Right atrium auricular region (tissue), 2 donors: ENCODE data around the gene GLMP. TPM values are rescaled to one million over a fixed set of nuclear protein-coding genes. Genes with fewer than 3 reads are reported as not detected.

ENCODE experiments used
- DNase-seq: peaks from one replicate; pipeline ENCODE4 v3.0.0-alpha.2; 2019; ENCODE audit warnings: low spot score
- H3K27ac ChIP-seq, 2 donors: fragments of 200-600 bp; sonication (generic); 1 replicate in 1 of 2; 2 replicates in 1 of 2; pipeline ENCODE4 v1.5.1; 2016 to 2019
- H3K27me3 ChIP-seq, 2 donors: fragments of 200-600 bp; sonication (generic); one replicate each; pipeline versions ENCODE4 v1.5.1 to v1.6.0; 2017 to 2019
- H3K36me3 ChIP-seq: fragments of 200-600 bp; sonication (generic); one replicate; pipeline ENCODE4 v1.5.1; 2016
- H3K4me1 ChIP-seq, 2 donors: fragments of 200-600 bp; sonication (generic); one replicate each; pipeline versions ENCODE4 v1.5.1 to v1.6.0; 2017 to 2019
- H3K4me3 ChIP-seq, 2 donors: fragments of 200-600 bp; sonication (generic); 1 replicate in 1 of 2; 2 replicates in 1 of 2; pipeline ENCODE4 v1.5.1; 2017 to 2019; ENCODE audit warnings: mild to moderate bottlenecking in 1 of 2, moderate library complexity in 1 of 2
- H3K9me3 ChIP-seq, 2 donors: fragments of 200-600 bp; sonication (generic); one replicate each; pipeline ENCODE4 v1.5.1; 2019
- total RNA-seq, 2 donors: library from RNA; depleted of rRNA; stranded (reverse); fragments of >200 nt; gene quantifications; one replicate each; pipeline ENCODE4 v1.1.0, GENCODE V29; 2016
- TF ChIP-seq, protein P1 (sequence below), 2 donors: fragments of 200-600 bp; sonication (generic); IDR thresholded peaks; one replicate each; pipeline ENCODE4 v1.5.1; 2019; ENCODE audit warnings: antibody characterized with exemption in 2 of 2

GLMP gene
- total RNA-seq, 2 donors from 2014 or later: 26.3 to 27.4 TPM

DNA sequence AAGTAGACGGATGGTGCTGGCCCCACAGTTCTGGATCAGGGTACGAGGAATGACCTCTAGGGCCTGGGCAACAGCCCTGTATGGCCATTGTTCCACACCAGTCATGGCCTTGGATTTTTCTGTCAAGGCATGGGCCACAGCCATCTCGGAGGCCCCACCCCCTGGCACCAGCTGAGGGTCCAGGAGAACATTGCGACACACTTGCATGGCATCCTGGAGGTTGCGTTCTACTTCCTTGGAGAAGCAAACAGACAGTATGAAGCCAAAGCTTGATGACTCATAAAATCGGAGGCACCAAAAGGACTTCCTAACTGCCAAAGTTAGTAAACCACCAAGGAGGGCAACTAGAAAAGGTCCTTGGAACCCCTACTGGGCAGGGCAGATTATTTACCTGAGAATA, 15.5 kb upstream of the GLMP start:
- peaks cover 82% of the 10 kb centered on the region for H3K36me3 ChIP-seq
- H3K27ac ChIP-seq: no peak overlapping the region
- H3K4me3 ChIP-seq: no peak overlapping the region
- no peaks in the 10 kb centered on the region for H3K27me3 ChIP-seq
- no peaks in the 10 kb centered on the region for H3K9me3 ChIP-seq
- TF ChIP-seq, protein P1, sequence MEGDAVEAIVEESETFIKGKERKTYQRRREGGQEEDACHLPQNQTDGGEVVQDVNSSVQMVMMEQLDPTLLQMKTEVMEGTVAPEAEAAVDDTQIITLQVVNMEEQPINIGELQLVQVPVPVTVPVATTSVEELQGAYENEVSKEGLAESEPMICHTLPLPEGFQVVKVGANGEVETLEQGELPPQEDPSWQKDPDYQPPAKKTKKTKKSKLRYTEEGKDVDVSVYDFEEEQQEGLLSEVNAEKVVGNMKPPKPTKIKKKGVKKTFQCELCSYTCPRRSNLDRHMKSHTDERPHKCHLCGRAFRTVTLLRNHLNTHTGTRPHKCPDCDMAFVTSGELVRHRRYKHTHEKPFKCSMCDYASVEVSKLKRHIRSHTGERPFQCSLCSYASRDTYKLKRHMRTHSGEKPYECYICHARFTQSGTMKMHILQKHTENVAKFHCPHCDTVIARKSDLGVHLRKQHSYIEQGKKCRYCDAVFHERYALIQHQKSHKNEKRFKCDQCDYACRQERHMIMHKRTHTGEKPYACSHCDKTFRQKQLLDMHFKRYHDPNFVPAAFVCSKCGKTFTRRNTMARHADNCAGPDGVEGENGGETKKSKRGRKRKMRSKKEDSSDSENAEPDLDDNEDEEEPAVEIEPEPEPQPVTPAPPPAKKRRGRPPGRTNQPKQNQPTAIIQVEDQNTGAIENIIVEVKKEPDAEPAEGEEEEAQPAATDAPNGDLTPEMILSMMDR (IDR thresholded peaks at IDR 0.05): no peak
- no peak for DNase-seq
- no peaks in the 10 kb centered on the region for H3K4me1 ChIP-seq

DNA sequence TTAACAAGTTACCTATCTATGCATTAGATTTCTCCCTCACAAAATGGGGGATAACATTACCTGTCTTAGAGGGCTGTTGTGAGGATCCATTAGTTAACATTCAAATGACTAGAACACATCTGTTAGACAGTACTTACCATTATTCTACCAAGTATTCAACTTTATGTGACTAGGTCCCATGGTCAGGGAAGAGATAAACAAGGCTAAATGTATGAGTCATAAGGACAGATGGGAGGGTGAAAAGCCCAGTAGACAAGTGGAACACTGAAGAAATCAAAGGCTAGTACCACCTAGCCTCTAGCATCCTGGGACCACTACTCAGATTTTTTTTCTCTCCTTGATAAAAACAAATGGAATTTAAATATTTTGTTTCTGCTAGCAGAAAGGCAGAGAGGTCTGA, 12.6 kb upstream of the GLMP start:
- no peaks in the 10 kb centered on the region for H3K4me1 ChIP-seq
- no peak overlapping the region for H3K27ac ChIP-seq
- no peak for DNase-seq
- H3K9me3 ChIP-seq: no peaks in the 10 kb centered on the region
- no peaks in the 10 kb centered on the region for H3K27me3 ChIP-seq
- H3K36me3 ChIP-seq: peaks cover 58% of the 10 kb centered on the region
- TF ChIP-seq, protein P1 (IDR thresholded peaks at IDR 0.05): no peak
- no peak overlapping the region for H3K4me3 ChIP-seq

DNA sequence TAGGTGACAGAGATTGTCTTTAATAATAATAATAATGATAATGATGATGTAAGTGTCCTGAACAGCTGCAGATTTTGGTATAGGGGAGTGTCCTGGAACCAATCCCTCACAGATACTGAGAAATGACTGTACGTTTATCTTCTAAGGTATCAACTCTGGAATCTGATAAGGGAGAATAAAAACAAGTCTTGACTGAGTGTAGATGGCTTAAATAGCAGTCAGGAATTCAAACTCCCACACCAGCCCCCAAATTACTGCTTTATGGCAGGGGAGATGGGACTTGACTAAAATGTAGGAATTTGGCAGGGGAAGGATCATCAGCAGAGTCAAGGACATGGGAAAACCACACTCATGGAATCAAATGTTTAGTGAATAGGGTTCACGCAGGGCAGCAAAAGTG, 9.7 kb upstream of the GLMP start:
- Histone ChIP-seq H3K27ac (no peak overlapping the region), H3K4me1 (no peaks in the 10 kb centered on the region), H3K27me3 (no peaks in the 10 kb centered on the region), H3K4me3 (no peak overlapping the region), H3K36me3 (peaks cover 30% of the 10 kb centered on the region), H3K9me3 (no peaks in the 10 kb centered on the region)
- TF ChIP-seq, protein P1 (IDR thresholded peaks at IDR 0.05): no peak
- DNase-seq: no peak

DNA sequence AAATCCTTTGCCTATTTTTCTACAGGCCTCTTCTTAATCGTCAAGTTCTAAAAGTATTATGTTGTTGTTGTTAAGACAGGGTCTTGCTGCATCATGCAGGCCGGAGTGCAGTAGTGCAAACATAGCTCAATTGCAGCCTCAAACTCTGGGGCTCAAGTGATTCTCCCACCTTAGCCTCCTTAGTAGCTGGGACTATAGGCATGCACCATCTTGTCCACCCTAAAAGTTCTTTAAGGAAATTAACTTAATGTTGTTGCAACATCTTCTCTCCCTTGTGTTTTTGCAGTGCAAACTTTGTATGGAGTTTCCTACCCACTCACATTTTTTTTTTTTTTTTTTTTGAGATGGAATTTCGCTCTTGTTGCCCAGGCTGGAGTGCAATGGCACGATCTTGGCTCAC, 7.8 kb upstream of the GLMP start:
- TF ChIP-seq, protein P1 (IDR thresholded peaks at IDR 0.05): no peak

DNA sequence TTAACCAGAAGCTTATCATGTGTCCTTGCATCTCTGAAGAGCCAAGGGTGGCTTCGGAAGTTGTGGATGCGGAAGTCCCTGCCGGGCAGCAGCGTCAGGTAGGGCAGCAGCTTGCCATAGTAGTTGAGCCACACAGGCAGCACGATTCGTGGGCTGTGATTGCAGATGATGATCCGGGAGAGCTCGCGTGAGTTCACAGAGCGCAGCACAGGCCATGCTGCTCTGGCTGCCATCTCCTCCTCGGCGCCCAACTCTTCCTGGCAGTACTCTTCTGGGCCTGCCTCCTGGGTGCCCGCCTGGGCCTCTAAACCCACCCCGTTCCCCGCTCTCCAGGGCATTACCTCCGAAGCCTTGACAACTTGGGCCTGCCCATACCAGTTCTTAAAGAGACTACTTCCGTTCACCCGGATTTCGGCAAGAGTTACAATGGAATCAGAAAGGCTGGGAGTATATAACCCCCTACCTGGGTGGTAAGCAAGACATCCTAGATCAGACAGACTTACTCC, 3.4 kb upstream of the GLMP start, which contains the start of gene VHLL:
Gene VHLL (minus strand): TSS at position 456 of the 506 bp plus-strand sequence. CDS start 118 bp downstream, at position 338.
- Histone ChIP-seq H3K4me3 (no peak within 1 kb of the TSS), H3K27me3 (no peaks in the 10 kb centered on the region), H3K4me1 (peaks cover 0 to 11% of the 10 kb centered on the region in 2 donors), H3K27ac (no peak within 1 kb of the TSS), H3K36me3 (no peaks in the 10 kb centered on the region), H3K9me3 (no peaks in the 10 kb centered on the region)
- TF ChIP-seq, protein P1 (IDR thresholded peaks at IDR 0.05): no peak
- DNase-seq: no peak

More for the DNA sequence above, 7.8 kb upstream of the GLMP start:
- no peaks in the 10 kb centered on the region for H3K27me3 ChIP-seq
- DNase-seq: no peak
- H3K4me3 ChIP-seq: no peak overlapping the region
- no peak overlapping the region for H3K27ac ChIP-seq
- no peaks in the 10 kb centered on the region for H3K9me3 ChIP-seq
- no peaks in the 10 kb centered on the region for H3K4me1 ChIP-seq
- peaks cover 10% of the 10 kb centered on the region for H3K36me3 ChIP-seq

DNA sequence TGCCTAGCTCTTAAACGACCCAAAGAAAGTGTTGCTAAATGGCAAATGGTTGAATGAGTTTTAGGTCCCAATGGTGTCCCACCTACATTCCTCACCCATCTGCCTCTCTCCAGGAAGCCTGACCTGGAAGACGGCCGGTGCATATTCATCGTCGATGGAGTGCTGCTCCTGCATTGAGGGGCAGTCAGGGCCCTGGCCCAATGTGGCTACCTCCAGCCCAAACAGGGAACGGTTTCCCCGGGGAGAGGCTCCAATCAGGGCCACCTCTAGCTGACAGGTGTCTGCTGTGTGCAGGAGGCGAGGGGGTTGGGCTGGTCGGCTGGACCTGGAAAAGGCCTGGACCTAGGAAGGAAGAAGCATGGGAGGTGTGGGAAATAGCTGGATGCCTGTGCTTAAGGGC, 1.6 kb downstream of the GLMP start:
- Histone ChIP-seq H3K27me3 (no peaks in the 10 kb centered on the region), H3K4me3 (no peak overlapping the region), H3K9me3 (no peaks in the 10 kb centered on the region), H3K4me1 (peaks cover 0 to 19% of the 10 kb centered on the region in 2 donors), H3K27ac (no peak overlapping the region), H3K36me3 (no peaks in the 10 kb centered on the region)
- no peak for DNase-seq
- TF ChIP-seq, protein P1 (IDR thresholded peaks at IDR 0.05): no peak
